Osteoblast (primary cell): ENCODE results near the gene PLSCR3. TPM values are rescaled to one million over a fixed set of nuclear protein-coding genes. Genes with fewer than 3 reads are reported as not detected.

ENCODE experiments used
- DNase-seq: peaks from one replicate; pipeline ENCODE4 v3.0.0; 2011; ENCODE audit warnings: low spot score, mixed read lengths; ENCODE audit not compliant: insufficient read length; ENCODE audit errors: missing footprints
- H2AFZ ChIP-seq: 2 replicates; pipeline ENCODE4 v1.6.0; 2011; ENCODE audit warnings: mild to moderate bottlenecking, low read length
- H3K27ac ChIP-seq: 2 replicates; pipeline ENCODE4 v1.5.1; 2011; ENCODE audit warnings: mild to moderate bottlenecking, low read depth, low read length, moderate library complexity
- H3K27me3 ChIP-seq: 2 replicates; pipeline ENCODE4 v1.6.0; 2012; ENCODE audit warnings: mild to moderate bottlenecking, control low read depth, inconsistent platforms, low read length, moderate library complexity; ENCODE audit not compliant: insufficient read depth
- H3K36me3 ChIP-seq: 2 replicates; pipeline ENCODE4 v1.5.1; 2011; ENCODE audit warnings: mild to moderate bottlenecking, low read length, control low read depth, moderate library complexity; ENCODE audit not compliant: insufficient read depth
- H3K4me1 ChIP-seq: 2 replicates; pipeline ENCODE4 v1.5.1; 2011; ENCODE audit warnings: mild to moderate bottlenecking, low read length, control low read depth, moderate library complexity; ENCODE audit not compliant: insufficient read depth
- H3K4me2 ChIP-seq: 2 replicates; pipeline ENCODE4 v1.6.0; 2011; ENCODE audit warnings: mild to moderate bottlenecking, low read length; ENCODE audit not compliant: insufficient read depth
- H3K4me3 ChIP-seq: fragments of 200-600 bp; sonication (generic); 3 replicates; pipeline ENCODE4 v1.5.1; 2012; ENCODE audit warnings: mild to moderate bottlenecking, low read length, inconsistent platforms; ENCODE audit not compliant: insufficient read depth
- H3K79me2 ChIP-seq: 2 replicates; pipeline ENCODE4 v1.6.0; 2012; ENCODE audit warnings: mild to moderate bottlenecking, low read length, control low read depth, inconsistent platforms; ENCODE audit not compliant: insufficient read depth
- H3K9me3 ChIP-seq: 2 replicates; pipeline ENCODE4 v1.5.1; 2011; ENCODE audit warnings: low read depth, low read length, control low read depth
- H4K20me1 ChIP-seq: 2 replicates; pipeline ENCODE4 v1.6.0; 2012; ENCODE audit warnings: mild to moderate bottlenecking, low read length, control low read depth; ENCODE audit not compliant: insufficient read depth
- CTCF ChIP-seq: IDR thresholded peaks from 2 replicates; pipeline ENCODE4 v1.5.1; 2011; ENCODE audit warnings: mild to moderate bottlenecking, low read depth, low read length, moderate library complexity; ENCODE audit errors: extremely low read depth
- total RNA-seq: library from RNA; depleted of rRNA; stranded (reverse); fragments of >200 nt; gene quantifications from 2 replicates; pipeline ENCODE4 v1.2.3, GENCODE V29; 2012

The PLSCR3 gene
- total RNA-seq, 1 donor = 27.9 TPM

- no peak for TF ChIP-seq CTCF
- no peaks in the 10 kb centered on the region for H3K9me3 ChIP-seq
- no peak overlapping the region for H3K4me3 ChIP-seq
- no peak overlapping the region for H3K27ac ChIP-seq
- DNase-seq = peak; percentile 76
- no peaks in the 10 kb centered on the region for H3K36me3 ChIP-seq
- H3K4me1 ChIP-seq = peaks cover 29% of the 10 kb centered on the region
- peak overlapping the region; percentile 77 for H3K4me2 ChIP-seq
- no peaks in the 10 kb centered on the region for H4K20me1 ChIP-seq
- H3K27me3 ChIP-seq = peaks cover 48% of the 10 kb centered on the region
- H3K79me2 ChIP-seq = no peaks in the 10 kb centered on the region
- H2AFZ ChIP-seq = no peak overlapping the region
These were observed 46.9 kb upstream of the PLSCR3 start for GRCh38 chr17:7441266-7441665.

- Histone ChIP-seq H3K27ac (no peak overlapping the region), H3K9me3 (no peaks in the 10 kb centered on the region), H3K4me2 (peak overlapping the region; percentile 77), H4K20me1 (no peaks in the 10 kb centered on the region), H3K79me2 (no peaks in the 10 kb centered on the region), H2AFZ (no peak overlapping the region), H3K4me1 (peaks cover 29% of the 10 kb centered on the region), H3K4me3 (peak overlapping the region; percentile 58), H3K27me3 (peaks cover 46% of the 10 kb centered on the region), H3K36me3 (no peaks in the 10 kb centered on the region)
- DNase-seq = peak; percentile 94
- TF ChIP-seq CTCF = no peak
These were observed 46.5 kb upstream of the PLSCR3 start for GRCh38 chr17:7440834-7441195.

GRCh38 chr17:7440113-7440833 lies 45.9 kb upstream of the PLSCR3 start:
- H3K27ac ChIP-seq = no peak overlapping the region
- no peak for TF ChIP-seq CTCF
- no peaks in the 10 kb centered on the region for H3K79me2 ChIP-seq

GRCh38 chr17:7439462-7440112 lies 45.3 kb upstream of the PLSCR3 start, which contains the start of gene FGF11:
Gene FGF11 (plus strand): TSS chr17:7439512. CDS start chr17:7439621, 109 bp downstream.
- TF ChIP-seq CTCF = no peak
- H2AFZ ChIP-seq = peak within 1 kb of the TSS; percentile 41
- H3K27ac ChIP-seq = no peak within 1 kb of the TSS

More at GRCh38 chr17:7440113-7440833, 45.9 kb upstream of the PLSCR3 start:
- Histone ChIP-seq H2AFZ (peak overlapping the region; percentile 41), H3K4me1 (peaks cover 35% of the 10 kb centered on the region), H3K9me3 (no peaks in the 10 kb centered on the region), H3K4me2 (peak overlapping the region; percentile 77), H3K27me3 (peaks cover 41% of the 10 kb centered on the region), H3K36me3 (no peaks in the 10 kb centered on the region), H3K4me3 (peak overlapping the region; percentile 58), H4K20me1 (no peaks in the 10 kb centered on the region)
- peak; percentile 86 for DNase-seq

More at GRCh38 chr17:7439462-7440112, 45.3 kb upstream of the PLSCR3 start, which contains the start of gene FGF11:
- Histone ChIP-seq H3K4me3 (peak within 1 kb of the TSS; percentile 58), H3K79me2 (no peaks in the 10 kb centered on the region), H3K9me3 (no peaks in the 10 kb centered on the region), H4K20me1 (no peaks in the 10 kb centered on the region), H3K36me3 (no peaks in the 10 kb centered on the region), H3K27me3 (peaks cover 40% of the 10 kb centered on the region), H3K4me2 (peak within 1 kb of the TSS; percentile 85), H3K4me1 (peaks cover 35% of the 10 kb centered on the region)
- peak; percentile 59 for DNase-seq
